H1 (cell line): ENCODE data around the gene SH2D2A. TPM values are rescaled to one million over a fixed set of nuclear protein-coding genes. Genes with fewer than 3 reads are reported as not detected.

Experiments used
- CTCF ChIA-PET: fragments of 300-600 bp; sonication (Branson Sonifier 250); formaldehyde crosslinking; loops from one replicate; lab custom pipeline; 2021; ENCODE audit not compliant: partially characterized antibody; lab: Charles Lee
- POLR2A ChIA-PET: fragments of 300-600 bp; sonication (Branson Sonifier 250); formaldehyde crosslinking; loops from one replicate; lab custom pipeline; 2021; ENCODE audit warnings: inconsistent platforms; ENCODE audit not compliant: partially characterized antibody; lab: Charles Lee
- DNase-seq, 2 experiments: peaks; one replicate each; pipeline versions ENCODE4 v3.0.0 to v3.0.0-alpha.2; 2010 to 2022; ENCODE audit warnings: low spot score in 2 of 2, low read depth in 1 of 2, mixed read lengths in 1 of 2
- FAIRE-seq: peaks from 2 replicates; lab custom pipeline; 2011; peaks lifted over from hg19 to GRCh38; lab: Jason Lieb, UNC
- H2AFZ ChIP-seq: 2 replicates; pipeline ENCODE4 v1.8.1; 2012; ENCODE audit warnings: low read length, inconsistent platforms
- H2AK5ac ChIP-seq: 2 replicates; pipeline ENCODE4 v1.6.1; 2013; ENCODE audit warnings: low read depth, low read length
- H2BK120ac ChIP-seq: replicated peaks from 2 replicates; pipeline ENCODE3; 2013; ENCODE audit warnings: low read depth, low read length, inconsistent platforms
- H2BK12ac ChIP-seq: 2 replicates; pipeline ENCODE4 v1.6.1; 2013; ENCODE audit warnings: low read depth, low read length
- H2BK15ac ChIP-seq: 2 replicates; pipeline ENCODE4 v1.6.1; 2013; ENCODE audit warnings: low read length
- H2BK20ac ChIP-seq: 2 replicates; pipeline ENCODE4 v1.6.1; 2013; ENCODE audit warnings: low read length
- H2BK5ac ChIP-seq: 2 replicates; pipeline ENCODE4 v1.6.1; 2013; ENCODE audit warnings: low read depth, low read length
- H3K14ac ChIP-seq: 2 replicates; pipeline ENCODE4 v1.6.1; 2013; ENCODE audit warnings: inconsistent platforms; ENCODE audit not compliant: insufficient read length
- H3K18ac ChIP-seq: 2 replicates; pipeline ENCODE4 v1.6.1; 2013; ENCODE audit warnings: low read length; ENCODE audit errors: extremely low read depth
- H3K23ac ChIP-seq: 2 replicates; pipeline ENCODE4 v1.6.1; 2013; ENCODE audit warnings: inconsistent platforms; ENCODE audit not compliant: insufficient read length
- H3K23me2 ChIP-seq: 2 replicates; pipeline ENCODE4 v1.6.1; 2013; ENCODE audit warnings: low read depth, low read length
- H3K27ac ChIP-seq: 2 replicates; pipeline ENCODE4 v1.6.1; 2011; ENCODE audit warnings: low read depth, low read length, inconsistent platforms
- H3K27me3 ChIP-seq, 4 experiments: replicated peaks in 1 of 4; 1 replicate in 1 of 4; 2 replicates in 3 of 4; pipeline versions ENCODE4 v1.6.1 to v1.8.1; 2011 to 2013; ENCODE audit warnings: low read length in 3 of 4, mild to moderate bottlenecking in 3 of 4, inconsistent platforms in 2 of 4, mixed read lengths in 2 of 4, moderate library complexity in 1 of 4; ENCODE audit not compliant: control insufficient read depth in 3 of 4, insufficient read depth in 3 of 4; ENCODE audit errors: extremely low read depth in 1 of 4
- H3K36me3 ChIP-seq, 4 experiments: 2 replicates each; pipeline versions ENCODE4 v1.6.1 to v1.8.1; 2011 to 2013; ENCODE audit warnings: mild to moderate bottlenecking in 4 of 4, low read length in 3 of 4, moderate library complexity in 2 of 4, control low read depth in 1 of 4, inconsistent platforms in 1 of 4; ENCODE audit not compliant: insufficient read depth in 4 of 4, control insufficient read depth in 2 of 4
- H3K4ac ChIP-seq: replicated peaks from 2 replicates; pipeline ENCODE3; 2013; ENCODE audit warnings: low read length, low read depth, mixed read lengths, inconsistent platforms; ENCODE audit not compliant: insufficient read length
- H3K4me1 ChIP-seq, 4 experiments: replicated peaks in 1 of 4; 1 replicate in 1 of 4; 2 replicates in 3 of 4; pipeline versions ENCODE4 v1.6.1 to v1.8.1; 2011 to 2013; ENCODE audit warnings: low read length in 3 of 4, inconsistent platforms in 2 of 4, mixed read lengths in 1 of 4; ENCODE audit not compliant: insufficient read depth in 4 of 4, control insufficient read depth in 3 of 4
- H3K4me2 ChIP-seq, 2 experiments: 2 replicates each; pipeline versions ENCODE4 v1.6.1 to v1.8.1; 2011 to 2013; ENCODE audit warnings: low read depth in 2 of 2, low read length in 2 of 2, control low read depth in 1 of 2, inconsistent platforms in 1 of 2, mild to moderate bottlenecking in 1 of 2; ENCODE audit not compliant: insufficient read depth in 1 of 2
- H3K4me3 ChIP-seq, 4 experiments: fragments of 200-600, 300-600 bp in 1 of 4; sonication (generic), shearing (Covaris generic), sonication (Bioruptor Twin) in 1 of 4; 2 replicates each; pipeline versions ENCODE4 v1.5.1 to v1.8.1; 2011 to 2016; ENCODE audit warnings: low read length in 4 of 4, low read depth in 3 of 4, control low read depth in 2 of 4, inconsistent platforms in 2 of 4, mild to moderate bottlenecking in 2 of 4, mixed read lengths in 1 of 4, moderate library complexity in 1 of 4; ENCODE audit not compliant: insufficient read depth in 2 of 4; ENCODE audit errors: extremely low read depth in 1 of 4
- H3K56ac ChIP-seq: replicated peaks from 2 replicates; pipeline ENCODE3; 2013; ENCODE audit warnings: low read depth, mild to moderate bottlenecking, mixed read lengths, low read length, inconsistent platforms; ENCODE audit not compliant: insufficient read length
- H3K79me1 ChIP-seq: 2 replicates; pipeline ENCODE4 v1.6.1; 2013; ENCODE audit warnings: low read depth, low read length, control low read depth
- H3K79me2 ChIP-seq, 2 experiments: 2 replicates each; pipeline versions ENCODE4 v1.6.1 to v1.8.1; 2012 to 2013; ENCODE audit warnings: low read length in 2 of 2, mild to moderate bottlenecking in 2 of 2, inconsistent platforms in 1 of 2; ENCODE audit not compliant: insufficient read depth in 2 of 2, control insufficient read depth in 1 of 2
- H3K9ac ChIP-seq, 4 experiments: replicated peaks in 1 of 4; 1 replicate in 1 of 4; 2 replicates in 3 of 4; pipeline versions ENCODE4 v1.6.1 to v1.8.1; 2011 to 2013; ENCODE audit warnings: low read depth in 3 of 4, low read length in 3 of 4, control low read depth in 2 of 4, mild to moderate bottlenecking in 2 of 4, moderate library complexity in 2 of 4, inconsistent platforms in 1 of 4; ENCODE audit errors: extremely low read depth in 1 of 4
- H3K9me3 ChIP-seq, 2 experiments: 2 replicates each; pipeline versions ENCODE4 v1.6.1 to v1.8.1; 2012 to 2013; ENCODE audit warnings: mild to moderate bottlenecking in 2 of 2, moderate library complexity in 2 of 2, control low read depth in 1 of 2, inconsistent platforms in 1 of 2, low read depth in 1 of 2, low read length in 1 of 2, mixed read lengths in 1 of 2; ENCODE audit not compliant: insufficient read depth in 2 of 2
- H4K20me1 ChIP-seq, 2 experiments: replicated peaks in 1 of 2; 2 replicates each; pipeline versions ENCODE3 to v1.8.1; 2011 to 2013; ENCODE audit warnings: inconsistent platforms in 2 of 2, low read length in 2 of 2, mild to moderate bottlenecking in 1 of 2; ENCODE audit not compliant: insufficient read depth in 2 of 2, control insufficient read depth in 1 of 2
- H4K5ac ChIP-seq: 2 replicates; pipeline ENCODE4 v1.6.1; 2013; ENCODE audit warnings: low read length, low read depth, mixed read lengths, inconsistent platforms; ENCODE audit not compliant: insufficient read length
- H4K8ac ChIP-seq: 2 replicates; pipeline ENCODE4 v1.8.0; 2013; ENCODE audit warnings: mild to moderate bottlenecking, moderate library complexity, low read length, inconsistent platforms; ENCODE audit not compliant: insufficient read depth; ENCODE audit errors: extremely low read depth
- H4K91ac ChIP-seq: replicated peaks from 2 replicates; pipeline ENCODE3; 2013; ENCODE audit warnings: low read length, mixed read lengths, inconsistent platforms; ENCODE audit not compliant: insufficient read length
- HDAC6 ChIP-seq: IDR thresholded peaks from one replicate; pipeline ENCODE4 v1.7.1; 2012; ENCODE audit warnings: low read depth, mild to moderate bottlenecking, inconsistent platforms, low read length, moderate library complexity
- MAX ChIP-seq: IDR thresholded peaks from 2 replicates; pipeline ENCODE4 v1.6.1; 2012; ENCODE audit warnings: inconsistent platforms
- YY1 ChIP-seq: IDR thresholded peaks from 2 replicates; pipeline ENCODE4 v1.6.1; 2011; ENCODE audit warnings: low read depth, mild to moderate bottlenecking, low read length
- WGBS, 2 experiments: shearing (Covaris generic) in 1 of 2; methylation state at CpG; one replicate each; pipeline versions ENCODE4 v1.1.6 to v1.1.7; 2013 to 2015; ENCODE audit warnings: low lambda C conversion rate in 2 of 2, mixed read lengths in 2 of 2, inconsistent platforms in 1 of 2, low coverage in 1 of 2, missing lambda C conversion rate in 1 of 2; ENCODE audit not compliant: insufficient replicate concordance in 2 of 2, insufficient coverage in 1 of 2, insufficient read length in 1 of 2; ENCODE audit errors: extremely low coverage in 1 of 2, missing lambda C conversion rate in 1 of 2; 5-methylcytosine and 5-hydroxymethylcytosine counted together
- polyA plus RNA-seq, 7 experiments: library from polyadenylated mRNA; depleted of rRNA in 3 of 7; stranded (reverse) in 5 of 7; unstranded in 2 of 7; fragments of >200 nt in 5 of 7; fragments of 200-250 nt in 2 of 7; gene quantifications; 1 replicate in 5 of 7; 2 replicates in 1 of 7; 4 replicates in 1 of 7; pipeline versions ENCODE4 v1.2.1 to v1.2.3, GENCODE V29; 2011 to 2013; ENCODE audit warnings: missing spikeins in 2 of 7, mixed read lengths in 2 of 7
- total RNA-seq: library from RNA; stranded (reverse); fragmentation: NEBNext Ultra II Directional; extraction: Animal tissue kit (Norgen Biotek cat#: 25700); gene quantifications from 2 replicates; pipeline ENCODE4 v1.2.1, GENCODE V29; 2021

SH2D2A gene
- total and polyA plus RNA-seq, 2 of the 8 experiments (the other 6 are each of a cell fraction or from before 2014, with no cell fraction given), result 3.3 to 7.9 TPM

DNA sequence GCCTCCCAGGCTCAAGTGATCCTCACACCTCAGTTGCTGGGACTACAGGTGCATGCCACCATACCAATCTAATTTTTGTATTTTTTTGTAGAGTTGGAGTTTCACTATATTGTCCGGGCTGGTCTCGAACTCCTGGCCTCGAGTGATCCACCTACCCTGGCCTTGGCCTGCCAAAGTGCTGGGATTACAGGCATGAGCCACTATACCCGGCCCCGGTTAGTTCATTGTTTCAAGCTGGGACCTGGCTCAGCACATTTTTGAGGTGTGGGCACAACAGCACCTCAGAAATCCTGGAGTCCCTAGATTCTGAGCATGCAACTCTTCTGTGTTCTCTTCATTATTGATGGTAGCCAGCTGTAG, 21.3 kb downstream of the SH2D2A start:
- Histone ChIP-seq H3K79me1 (peaks cover 3% of the 10 kb centered on the region), H3K23me2 (0 out of 2 replicates have a peak, but pooled peaks cover 2% of the 10 kb centered on the region), H3K18ac (no peak overlapping the region), H3K9ac (no peak overlapping the region), H4K20me1 (peaks cover 3 to 8% of the 10 kb centered on the region in 2 experiments), H2BK12ac (no peak overlapping the region), H2BK15ac (no peak overlapping the region), H3K36me3 (peaks cover 31 to 82% (median 68%) of the 10 kb centered on the region in 4 experiments), H4K91ac (no peak overlapping the region), H3K4ac (no peak overlapping the region), H3K56ac (no peak overlapping the region), H2BK5ac (no peak overlapping the region), H2AFZ (no peak overlapping the region), H3K79me2 (no peaks in the 10 kb centered on the region), H3K27ac (no peak overlapping the region), H4K8ac (no peak overlapping the region), H2BK120ac (no peak overlapping the region), H3K4me3 (no peak overlapping the region), H4K5ac (no peak overlapping the region), H3K4me2 (no peak overlapping the region), H2AK5ac (no peak overlapping the region), H3K27me3 (no peaks in the 10 kb centered on the region), H3K9me3 (no peaks in the 10 kb centered on the region), H2BK20ac (no peak overlapping the region), H3K14ac (no peak overlapping the region), H3K23ac (no peak overlapping the region), H3K4me1 (no peaks in the 10 kb centered on the region)
- CTCF ChIA-PET, result interaction anchor here (0.7 to 31.8 kb wide), 17 partner anchors 11 to 126 kb away, joined by 3 to 491 read pairs (median 9); partner anchors contain the start of genes INSRR, ISG20L2, METTL25B and NTRK1
- FAIRE-seq (no peak), DNase-seq (no peak)
- POLR2A ChIA-PET, result interaction anchor here (1.1 to 1.5 kb wide), 2 partner anchors 10 to 11 kb away, joined by 4 read pairs; no protein-coding TSS in a partner anchor
- WGBS, 2 experiments, result 100% methylated on average over 5 of the region's 5 CpGs; no CpG with 5 or more reads in 1 of the 2 experiments
- TF ChIP-seq MAX, result no peak
- TF ChIP-seq HDAC6, result no peak
- TF ChIP-seq YY1, result no peak
